Measurements from ENCODE around the gene RMRP.

DNA sequence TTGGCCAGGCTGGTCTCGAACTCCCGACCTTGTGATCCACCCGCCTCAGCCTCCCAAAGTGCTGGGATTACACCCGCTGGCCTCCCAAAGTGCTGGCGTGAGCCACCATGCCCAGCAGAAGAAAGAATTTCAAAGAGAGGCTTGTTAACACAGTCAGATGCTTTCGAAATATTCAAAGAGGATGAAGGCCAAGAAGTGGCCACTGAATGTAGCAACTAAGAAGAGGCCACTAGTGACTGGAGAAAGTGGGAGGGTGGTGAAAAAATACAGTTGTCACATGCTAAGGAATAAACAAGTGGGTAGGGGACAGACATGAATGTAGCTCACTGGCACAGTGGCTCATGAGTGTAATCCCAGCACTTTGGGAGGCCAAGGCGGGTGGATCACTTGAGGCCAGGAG, 44.9 kb upstream of the RMRP start:
- TF ChIP-seq, protein P1, sequence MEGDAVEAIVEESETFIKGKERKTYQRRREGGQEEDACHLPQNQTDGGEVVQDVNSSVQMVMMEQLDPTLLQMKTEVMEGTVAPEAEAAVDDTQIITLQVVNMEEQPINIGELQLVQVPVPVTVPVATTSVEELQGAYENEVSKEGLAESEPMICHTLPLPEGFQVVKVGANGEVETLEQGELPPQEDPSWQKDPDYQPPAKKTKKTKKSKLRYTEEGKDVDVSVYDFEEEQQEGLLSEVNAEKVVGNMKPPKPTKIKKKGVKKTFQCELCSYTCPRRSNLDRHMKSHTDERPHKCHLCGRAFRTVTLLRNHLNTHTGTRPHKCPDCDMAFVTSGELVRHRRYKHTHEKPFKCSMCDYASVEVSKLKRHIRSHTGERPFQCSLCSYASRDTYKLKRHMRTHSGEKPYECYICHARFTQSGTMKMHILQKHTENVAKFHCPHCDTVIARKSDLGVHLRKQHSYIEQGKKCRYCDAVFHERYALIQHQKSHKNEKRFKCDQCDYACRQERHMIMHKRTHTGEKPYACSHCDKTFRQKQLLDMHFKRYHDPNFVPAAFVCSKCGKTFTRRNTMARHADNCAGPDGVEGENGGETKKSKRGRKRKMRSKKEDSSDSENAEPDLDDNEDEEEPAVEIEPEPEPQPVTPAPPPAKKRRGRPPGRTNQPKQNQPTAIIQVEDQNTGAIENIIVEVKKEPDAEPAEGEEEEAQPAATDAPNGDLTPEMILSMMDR (IDR thresholded peaks at IDR 0.05) = no peak
- no peak for TF ChIP-seq POLR2A (IDR thresholded peaks at IDR 0.05)
- no peak for TF ChIP-seq POLR2AphosphoS5 (IDR thresholded peaks at IDR 0.05)
- no peak for TF ChIP-seq EP300 (IDR thresholded peaks at IDR 0.05)
